IPS DF 4.7 (cell line): ENCODE measurements around the gene CEP112.
"Not testable (repeated sequence)": the region's sequence is repeated elsewhere in the genome, so short reads cannot be mapped to it uniquely, and the experiment has no call there.

Experiments
- DNase-seq: peaks from one replicate; pipeline ENCODE4 v3.0.0-alpha.2; 2013; ENCODE audit warnings: low spot score; ENCODE audit errors: extremely low read depth

The CEP112 gene

DNA sequence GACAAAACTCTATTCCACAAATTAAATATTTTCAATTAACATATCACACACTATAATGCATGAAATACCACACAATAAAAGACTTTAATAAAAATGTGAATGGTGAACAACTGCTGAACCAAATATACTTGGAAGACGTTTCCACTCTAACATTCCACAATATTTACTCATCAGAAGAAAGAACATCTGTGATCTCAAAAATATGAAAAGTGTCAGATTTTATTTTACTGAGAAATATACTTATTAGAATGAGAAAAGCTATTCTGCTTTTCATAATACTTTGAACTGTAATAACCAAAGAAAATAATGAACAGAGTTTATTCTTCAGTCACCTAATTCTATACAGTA is 448.7 kb downstream of the CEP112 start:
- DNase-seq, result no peak

DNA sequence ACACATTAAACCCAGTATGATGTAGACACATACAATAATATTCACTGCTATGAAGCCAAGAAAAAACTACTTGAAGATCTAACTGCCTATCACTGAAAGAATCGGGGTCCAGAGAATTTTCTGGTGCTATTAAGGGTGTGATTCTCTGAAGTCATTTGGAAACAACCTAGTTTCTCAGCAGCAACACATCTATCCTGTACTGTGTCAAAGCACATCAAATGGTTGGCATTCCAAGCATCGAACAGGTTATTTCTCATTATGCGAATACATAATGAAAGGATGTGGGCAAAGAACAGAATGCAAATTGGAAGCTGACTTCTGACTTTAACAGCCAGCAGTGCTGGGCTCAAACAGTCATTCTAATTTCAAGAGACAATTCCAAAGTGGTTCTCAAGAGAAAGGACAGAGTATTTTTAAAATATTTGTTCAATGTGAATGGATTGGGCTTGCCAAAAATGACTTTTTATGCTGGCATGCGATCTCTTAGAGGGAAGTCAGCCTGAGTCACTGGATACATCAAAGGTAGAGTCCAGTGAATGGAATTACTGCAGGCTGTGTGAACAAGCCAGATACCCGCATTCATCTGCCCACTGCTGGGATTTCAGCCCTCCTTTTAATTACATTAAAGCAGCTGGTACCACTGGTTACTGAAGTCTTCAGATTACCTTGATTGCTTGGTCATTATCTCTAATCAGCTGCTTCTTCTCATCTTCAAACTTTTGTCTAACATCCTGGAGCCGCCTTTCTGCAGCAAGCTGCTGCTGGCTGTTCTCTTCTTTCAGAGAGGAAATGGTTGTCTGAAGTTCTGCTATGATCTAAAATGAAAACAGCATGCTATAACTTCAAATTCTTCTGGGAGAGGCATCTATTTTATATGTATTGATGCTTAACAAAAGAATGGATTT is 449.3 kb downstream of the CEP112 start:
- no peak for DNase-seq

DNA sequence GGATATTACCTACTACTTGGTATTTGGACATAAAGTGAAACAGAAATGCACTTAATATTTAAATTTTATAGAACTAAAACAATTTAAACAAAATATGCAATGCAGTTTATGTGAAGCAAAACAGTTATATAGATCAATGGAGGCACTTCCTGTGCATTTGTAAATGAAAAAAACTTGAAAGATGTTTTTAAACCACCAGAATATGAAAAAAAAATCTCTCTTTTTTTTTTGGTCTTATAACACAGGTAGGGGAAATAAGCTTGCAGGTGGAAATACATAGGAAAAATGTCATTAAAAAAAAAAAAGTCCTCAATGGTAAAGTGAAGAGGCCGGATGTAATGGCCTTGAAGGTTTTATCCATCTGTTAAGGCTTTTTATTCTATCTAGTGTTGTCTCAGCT is 450.2 kb downstream of the CEP112 start:
- no peak for DNase-seq

DNA sequence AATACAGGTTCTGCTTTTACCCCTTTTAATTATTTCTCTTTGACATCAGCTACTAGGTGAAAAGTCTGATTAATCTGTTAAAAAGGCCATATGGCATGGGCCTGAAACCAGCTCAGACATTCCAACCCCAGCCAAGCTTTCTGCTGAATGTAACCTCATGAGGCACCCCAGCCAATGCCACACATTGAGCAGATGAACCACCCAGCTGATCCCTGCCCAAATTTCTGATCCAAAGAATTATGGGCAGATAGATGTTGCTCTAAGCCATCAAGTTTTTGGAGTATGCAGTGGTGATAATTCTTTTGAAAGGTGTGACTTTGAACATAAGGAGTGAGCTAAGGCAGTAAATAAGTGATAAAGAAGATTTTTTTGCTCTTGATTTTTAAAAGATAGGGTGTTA is 452.9 kb downstream of the CEP112 start:
- DNase-seq, result no peak

DNA sequence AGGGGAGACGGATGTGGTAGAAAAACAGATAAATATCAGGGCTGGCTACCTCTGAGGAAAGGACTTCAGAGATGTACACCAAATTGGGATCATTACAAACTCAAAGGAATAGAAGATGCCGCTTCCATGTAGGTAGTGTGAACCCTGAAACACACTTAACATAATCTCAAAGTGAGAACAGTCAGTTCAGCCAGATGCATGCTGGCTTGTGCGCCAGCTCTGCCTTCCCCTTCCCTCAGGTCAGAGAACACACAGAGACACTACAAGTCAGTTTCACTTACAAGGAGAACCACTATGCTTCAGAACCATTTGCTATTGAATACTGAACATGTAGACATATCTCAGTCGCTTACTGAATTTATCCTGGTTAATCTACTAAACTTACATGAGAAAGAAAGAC is 454.5 kb downstream of the CEP112 start:
- DNase-seq, result no peak

DNA sequence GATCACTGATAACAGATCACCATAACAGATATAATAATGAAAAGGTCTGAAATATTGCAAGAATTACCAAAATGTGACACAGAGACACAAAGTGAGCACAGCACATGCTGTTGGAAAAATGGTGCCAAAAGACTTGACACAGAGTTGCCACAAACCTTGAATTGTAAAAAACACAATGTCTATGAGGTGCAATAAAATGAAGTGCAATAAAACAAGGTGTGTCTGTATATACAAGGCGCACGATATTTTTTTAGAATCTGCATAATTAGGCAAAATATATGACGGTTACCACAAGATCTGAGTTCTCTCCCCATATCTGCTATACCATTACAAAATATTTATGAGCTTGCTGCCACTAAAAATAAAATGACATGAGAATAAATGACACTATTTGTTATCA is 458.6 kb downstream of the CEP112 start:
- DNase-seq, result no peak

DNA sequence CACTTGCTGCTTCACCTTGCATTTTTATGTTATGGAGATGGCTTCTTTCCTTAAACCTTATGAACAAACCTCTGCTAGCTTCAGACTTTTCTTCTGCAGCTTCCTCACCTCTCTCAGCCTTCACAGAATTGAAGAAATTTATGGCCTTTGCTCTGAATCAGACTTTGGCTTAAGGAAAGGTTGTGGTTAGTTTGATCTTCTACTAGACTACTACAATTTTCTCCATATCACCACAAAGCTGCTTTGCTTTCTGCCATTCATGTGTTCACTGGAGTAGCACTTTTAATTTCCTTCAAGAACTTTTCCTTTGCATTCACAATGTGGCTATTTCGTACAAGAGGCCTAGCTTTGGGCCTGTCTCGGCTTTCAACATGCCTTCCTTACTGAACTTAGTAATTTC is 459.3 kb downstream of the CEP112 start:
- DNase-seq, result not testable (repeated sequence)

DNA sequence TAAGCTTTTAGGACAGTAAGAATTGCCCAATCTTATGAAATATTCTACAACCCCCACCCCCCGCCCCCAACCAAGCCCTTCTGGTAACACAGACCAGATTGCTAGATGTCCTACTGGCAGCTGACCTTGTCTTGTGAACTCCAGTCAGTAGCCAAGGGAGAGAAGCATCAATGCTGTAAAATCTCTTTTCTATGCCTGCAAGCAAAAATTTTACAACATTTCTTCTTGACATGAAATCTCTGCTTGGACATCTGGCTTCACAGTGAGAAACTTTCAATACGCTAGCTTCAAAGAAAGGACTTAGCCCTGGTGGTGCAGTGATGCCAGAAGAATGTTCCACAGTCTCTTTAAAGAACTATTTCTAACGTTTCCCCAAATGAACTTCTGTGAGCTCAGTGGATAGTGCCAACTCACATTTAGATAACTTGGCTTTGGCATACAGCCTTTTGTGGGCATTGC is 461.2 kb downstream of the CEP112 start:
- no peak for DNase-seq

DNA sequence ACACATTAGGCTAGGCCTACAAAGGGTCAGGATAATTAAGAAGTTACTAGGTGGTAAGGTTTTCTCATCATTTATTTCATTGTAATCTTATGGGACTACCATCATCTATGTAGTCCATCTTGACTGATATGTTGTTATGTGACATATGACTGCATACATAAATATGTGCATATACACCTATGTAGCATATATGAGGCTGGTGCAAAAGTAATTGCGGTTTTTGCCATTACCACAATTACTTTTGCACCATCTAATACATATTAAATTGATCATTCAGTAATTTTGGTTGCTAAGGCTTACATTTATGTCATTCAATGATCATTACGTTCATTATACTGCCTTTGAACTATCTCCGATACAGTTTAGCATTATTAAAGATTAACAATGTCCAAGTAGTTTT is 462.7 kb downstream of the CEP112 start:
- DNase-seq, result no peak

DNA sequence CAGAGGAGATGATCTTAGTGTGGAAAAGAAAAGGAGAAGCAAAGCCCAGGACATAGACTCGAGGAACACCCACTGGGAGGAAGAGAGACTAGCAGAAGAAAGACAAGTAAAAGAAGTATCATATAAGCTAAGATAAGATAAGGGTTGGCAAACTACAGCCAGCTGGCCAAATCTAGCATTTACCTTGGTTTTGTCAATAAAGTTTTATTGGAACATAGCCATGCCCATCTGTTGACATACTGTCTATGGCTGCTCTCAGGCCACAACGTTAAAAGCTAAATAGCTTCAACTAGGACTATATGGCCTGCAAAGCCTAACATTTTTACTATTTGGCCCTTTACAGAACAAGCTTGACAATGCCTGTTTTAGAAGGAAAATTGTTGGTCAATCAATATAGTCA is 464.1 kb downstream of the CEP112 start:
- DNase-seq, result no peak

DNA sequence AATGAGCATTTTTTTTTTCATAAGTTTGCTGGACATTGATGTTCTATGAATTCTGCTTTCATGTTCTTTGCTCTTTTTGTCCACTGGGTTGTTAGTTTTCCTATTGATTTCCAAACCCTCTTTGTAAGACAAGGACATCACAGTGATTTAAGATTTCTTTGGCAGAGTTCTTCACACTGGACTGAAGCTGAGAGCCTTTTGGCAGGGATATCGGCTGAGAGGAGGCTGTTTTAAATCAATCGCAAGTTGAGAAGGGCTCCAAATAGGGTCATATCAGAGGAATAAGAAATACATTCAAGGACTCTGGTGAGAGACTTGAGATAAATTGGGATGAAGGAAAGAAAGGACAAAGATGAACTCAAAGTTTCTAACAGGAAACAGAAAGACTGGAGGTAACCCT is 464.7 kb downstream of the CEP112 start:
- no peak for DNase-seq

DNA sequence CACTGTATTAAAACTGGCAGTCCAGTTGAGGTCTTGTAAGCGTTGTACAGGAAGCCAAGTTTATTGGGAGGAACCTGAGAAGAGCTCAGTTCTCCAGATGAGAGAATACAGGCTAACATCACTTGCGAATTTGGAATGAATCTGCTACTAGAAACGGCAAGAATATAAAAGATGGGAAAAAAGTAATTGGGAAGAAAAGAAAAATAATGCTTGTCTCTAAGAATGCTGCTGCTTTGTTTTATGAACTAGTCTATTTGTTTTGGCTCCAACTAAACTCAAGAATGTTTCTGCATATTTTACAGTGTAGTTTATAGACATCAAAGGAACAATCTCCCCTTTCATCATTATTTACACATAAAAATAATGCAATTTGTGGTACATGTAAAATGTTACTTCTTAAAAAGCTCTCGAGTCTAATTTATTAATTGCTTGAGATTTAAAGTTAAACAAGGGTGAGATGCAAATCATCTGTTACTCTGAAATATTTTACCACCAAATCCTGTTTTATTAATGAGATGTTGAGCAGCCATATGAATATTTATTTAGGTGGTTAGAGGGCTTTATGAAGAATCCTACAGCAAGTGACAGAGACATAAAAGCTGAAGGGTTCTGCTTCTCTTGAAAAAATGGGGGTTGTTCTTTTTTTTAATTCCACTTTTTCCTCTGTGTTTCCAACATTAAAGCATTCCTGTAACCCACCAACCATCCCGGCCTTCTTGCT is 468.3 kb downstream of the CEP112 start:
- no peak for DNase-seq

DNA sequence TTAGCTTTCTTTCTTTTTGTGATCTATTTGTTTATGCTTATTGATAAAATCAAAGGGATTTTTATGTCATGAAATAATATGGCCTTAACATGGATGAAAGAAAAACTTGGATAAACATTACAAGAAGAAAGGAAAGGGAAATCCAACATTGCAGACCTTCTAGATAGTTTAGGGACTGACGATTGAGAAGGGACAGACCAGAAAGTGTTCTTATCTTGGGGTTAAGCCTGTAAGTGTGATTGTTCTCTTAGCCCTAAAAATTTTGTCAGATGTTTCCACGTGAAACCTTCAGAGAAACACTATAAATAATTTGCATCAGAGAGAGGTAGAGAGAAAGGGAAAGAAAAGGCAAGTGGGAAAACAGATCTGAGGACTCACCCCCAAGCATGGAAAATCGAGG is 473.3 kb downstream of the CEP112 start:
- no peak for DNase-seq

DNA sequence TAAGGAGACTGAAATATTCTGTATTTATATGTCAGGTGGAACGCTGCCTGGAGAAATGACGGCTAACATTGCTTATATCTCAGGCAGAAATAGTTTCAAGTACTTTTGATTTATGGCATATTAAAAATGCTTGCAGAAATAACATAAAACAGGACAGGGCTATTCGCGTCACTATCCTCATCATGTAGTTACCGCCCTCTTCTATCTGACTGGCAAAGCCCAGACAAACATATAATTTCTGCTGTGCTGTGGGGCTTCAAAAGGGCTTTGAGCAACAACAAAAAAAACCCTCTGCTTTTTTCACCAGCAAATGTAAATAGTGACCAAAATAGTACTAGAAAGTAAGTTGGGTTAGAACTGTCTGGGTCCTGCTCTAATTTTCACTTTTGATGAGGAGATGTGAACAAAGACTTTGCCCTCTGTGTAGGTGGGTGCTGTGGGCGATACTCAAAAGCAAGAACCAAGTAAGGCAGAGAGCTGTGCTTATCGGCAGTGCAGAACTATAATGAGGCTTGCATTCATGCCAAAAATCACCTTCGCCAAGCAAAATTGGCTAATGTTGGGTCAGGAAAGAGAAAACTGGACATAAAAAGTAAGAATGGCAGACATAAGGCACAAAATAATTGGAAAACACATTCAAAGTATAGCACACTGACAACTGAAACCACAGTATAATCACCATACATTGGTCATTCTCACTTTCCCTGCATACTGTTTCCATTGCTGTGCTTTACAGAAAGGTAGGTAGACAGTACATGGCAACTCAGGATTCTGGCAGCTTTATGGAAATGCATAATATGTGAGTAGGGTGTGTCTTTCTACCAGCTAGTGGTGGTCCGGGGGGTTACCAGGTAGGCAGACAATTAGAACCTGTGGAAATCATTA is 479.3 kb downstream of the CEP112 start:
- no peak for DNase-seq

DNA sequence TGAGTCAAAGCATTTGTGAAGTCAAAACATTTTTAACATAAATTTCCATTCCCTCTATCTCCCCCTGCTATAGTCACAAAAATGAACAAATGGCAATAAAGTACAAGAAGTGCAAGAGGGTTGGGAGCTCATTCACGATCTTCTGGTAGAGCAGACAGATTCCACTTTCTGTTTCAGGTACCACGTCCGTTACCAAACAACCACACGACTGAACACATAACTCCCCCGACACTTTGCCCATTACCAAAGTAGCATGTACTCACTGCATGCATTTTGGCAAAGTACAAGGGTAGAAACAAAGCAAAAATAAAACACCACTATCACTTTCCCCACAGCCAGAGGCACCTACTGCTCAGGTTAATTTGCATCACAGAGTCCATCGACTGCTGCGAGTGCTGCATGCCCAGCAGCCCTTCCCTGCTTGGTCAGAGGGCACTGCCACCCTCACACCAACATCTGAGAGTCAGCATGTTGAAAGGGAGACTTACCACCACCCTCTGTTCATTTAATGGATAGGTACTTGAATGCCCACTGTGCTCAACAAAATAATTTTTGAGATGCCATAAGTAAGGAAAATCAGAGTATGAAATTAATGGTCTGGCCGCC is 480.2 kb downstream of the CEP112 start:
- no peak for DNase-seq

DNA sequence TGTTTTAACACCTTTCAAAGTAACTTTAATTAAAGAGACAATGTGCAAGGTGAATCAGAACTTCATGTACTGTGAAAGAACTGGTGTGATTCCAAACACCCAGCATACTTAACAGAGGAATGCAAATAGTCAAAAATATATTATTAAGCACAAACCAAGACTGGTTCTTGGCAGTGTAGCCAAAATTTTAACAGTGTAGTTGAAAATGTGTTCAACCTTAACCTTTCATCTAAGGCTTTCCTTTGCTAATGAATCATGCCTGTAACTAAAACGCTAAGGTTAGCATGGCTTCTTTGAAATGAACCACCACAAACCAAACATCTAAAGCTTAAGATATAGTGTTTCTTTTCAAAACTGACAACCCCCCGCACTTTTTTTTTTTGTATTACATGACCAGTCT is 484.2 kb downstream of the CEP112 start:
- no peak for DNase-seq

DNA sequence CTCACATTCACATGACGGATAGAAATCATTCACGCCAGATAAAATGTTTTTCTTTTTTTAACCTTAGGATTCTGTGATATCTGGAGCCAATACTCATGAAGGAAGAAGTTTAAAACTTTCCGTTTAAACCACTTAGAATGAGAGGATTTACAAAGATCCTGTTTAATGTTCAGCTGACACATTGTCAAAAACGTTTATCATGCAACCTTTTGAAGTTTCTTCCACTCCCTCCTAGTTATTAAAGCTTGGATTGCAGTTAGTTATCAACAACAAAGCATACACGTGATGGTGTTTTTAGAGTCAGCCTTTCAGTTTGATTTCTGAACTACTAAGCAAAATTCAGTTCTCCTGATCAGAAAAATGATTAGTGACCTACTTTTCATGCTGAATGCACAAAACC is 487.2 kb downstream of the CEP112 start:
- DNase-seq, result no peak

DNA sequence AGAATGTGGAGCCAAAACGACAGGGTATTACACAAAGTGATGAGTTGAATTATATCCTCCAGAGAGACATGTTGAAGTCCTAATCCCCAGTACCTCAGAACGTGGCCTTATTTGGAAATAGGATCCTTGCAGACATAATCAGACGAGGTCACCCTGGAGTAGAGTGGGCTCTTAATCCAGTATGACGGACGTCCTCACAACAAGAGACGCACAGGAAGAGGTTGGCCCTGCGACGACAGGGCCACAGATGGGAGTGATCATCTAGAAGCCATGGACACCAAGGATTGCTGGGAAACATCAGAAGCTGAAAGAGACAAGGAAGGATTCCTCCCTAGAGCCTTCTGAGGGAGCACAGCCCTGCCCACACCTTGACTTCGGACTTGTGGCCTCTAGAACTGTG is 488.0 kb downstream of the CEP112 start:
- no peak for DNase-seq

DNA sequence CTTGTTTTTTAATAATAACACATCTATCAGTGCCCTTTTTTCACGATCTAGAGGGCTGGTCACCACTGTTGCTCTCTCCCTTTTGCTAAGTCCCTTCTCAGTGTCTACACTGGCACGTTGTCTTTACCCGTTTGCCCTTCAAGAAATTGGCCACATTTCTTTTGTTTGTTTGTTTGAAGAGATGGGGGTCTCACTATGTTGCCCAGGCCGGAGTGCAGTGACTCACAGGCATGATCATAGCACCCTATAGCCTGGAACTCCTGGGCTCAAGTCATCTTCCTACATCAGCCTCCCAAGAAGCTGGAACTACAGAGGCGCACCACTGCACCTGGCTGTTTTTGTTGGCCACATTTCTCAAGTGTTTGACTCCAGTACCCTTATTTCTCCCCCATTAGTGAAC is 492.5 kb downstream of the CEP112 start:
- no peak for DNase-seq

DNA sequence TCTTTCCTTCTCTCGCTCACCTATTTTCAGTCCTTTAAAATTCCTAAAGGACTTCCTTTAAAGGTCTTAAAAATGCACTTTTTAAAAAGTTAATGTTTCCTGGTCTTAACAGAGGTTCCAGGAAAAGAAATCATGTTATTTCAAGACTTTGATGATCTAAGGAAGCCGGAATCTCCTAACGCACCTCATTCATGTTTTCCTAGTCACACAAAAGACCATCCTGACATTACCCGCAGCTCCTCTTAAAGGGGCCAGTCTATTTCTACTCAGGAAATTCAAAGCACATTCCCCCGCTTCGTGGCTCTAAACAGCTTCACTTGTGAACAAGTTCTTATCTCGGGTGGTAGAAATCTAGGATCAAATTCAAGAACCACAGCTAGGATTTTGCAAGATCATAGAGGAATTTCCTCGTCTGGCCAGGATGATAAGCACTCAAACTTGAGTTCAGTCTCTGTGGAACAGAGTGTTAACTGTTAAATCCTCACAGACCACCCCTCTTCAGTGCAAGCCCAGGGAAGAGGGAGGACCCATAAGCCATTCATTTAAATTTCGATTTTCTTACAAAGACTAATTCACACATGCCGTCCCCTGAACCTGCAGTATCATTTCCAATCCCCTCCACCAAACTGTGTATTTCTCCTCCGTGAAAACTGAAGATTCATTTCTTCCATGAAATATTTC is 493.4 kb downstream of the CEP112 start:
- no peak for DNase-seq

DNA sequence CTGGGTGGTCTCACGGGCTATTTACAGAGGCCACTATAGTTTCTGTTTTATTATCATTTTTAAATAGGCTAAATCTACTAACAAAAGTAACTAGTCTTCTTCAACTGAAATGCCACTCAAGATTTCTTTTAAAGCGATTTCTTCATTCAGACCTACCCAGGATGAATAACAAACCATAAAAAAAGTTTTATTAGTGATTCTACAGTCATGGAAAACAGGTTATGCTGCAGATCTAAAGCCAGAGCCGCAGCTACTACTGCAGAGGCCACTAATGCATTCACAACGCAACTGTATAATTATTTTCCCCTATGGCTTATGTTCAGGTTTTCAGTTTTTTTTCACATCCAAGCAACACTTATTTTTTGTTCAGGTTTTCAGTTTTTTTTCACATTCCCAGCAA is 494.3 kb downstream of the CEP112 start:
- no peak for DNase-seq
